HG03095 (cell line): ENCODE data around the gene KCNB1.

Experiments
- ATAC-seq: cut with Tn5 transposase; IDR thresholded peaks from one replicate; pipeline ENCODE4 v1.9.1; 2021; ENCODE audit warnings: moderate library complexity; ENCODE audit not compliant: unreplicated experiment

KCNB1 gene

DNA sequence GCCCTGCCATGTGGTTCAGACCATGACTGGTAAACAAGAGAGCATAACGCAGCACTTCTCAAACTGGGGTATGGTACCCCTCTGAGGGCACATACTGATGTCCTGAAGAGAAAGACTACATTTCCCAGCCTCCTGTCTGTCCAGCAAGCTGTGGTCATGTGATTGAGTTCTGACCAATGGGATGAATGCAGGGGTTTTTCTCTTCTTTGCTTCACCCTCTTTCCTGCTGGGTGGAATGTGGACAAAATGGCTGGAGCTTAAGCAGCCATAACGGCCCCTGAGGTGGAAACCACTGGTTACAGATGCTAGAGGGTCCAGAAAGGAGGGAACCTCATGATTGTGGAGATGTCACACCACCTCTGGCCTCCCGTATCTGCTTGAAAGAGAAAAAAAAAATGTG lies 19.4 kb upstream of the KCNB1 start:
- ATAC-seq: no peak

DNA sequence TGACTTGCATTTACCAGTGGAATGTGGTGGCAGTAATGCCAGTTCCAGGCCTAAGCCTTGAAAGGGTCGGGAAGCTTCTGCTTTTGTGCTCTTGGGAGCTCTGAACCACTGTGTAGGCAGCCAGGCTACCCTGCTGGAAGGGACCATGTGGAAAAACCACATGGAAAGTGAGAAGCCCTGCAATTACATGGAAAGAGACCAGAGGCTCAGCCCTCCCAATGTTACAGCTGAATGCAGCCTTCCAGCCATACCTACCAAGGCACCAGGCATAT lies 14.9 kb upstream of the KCNB1 start:
- ATAC-seq: no peak

DNA sequence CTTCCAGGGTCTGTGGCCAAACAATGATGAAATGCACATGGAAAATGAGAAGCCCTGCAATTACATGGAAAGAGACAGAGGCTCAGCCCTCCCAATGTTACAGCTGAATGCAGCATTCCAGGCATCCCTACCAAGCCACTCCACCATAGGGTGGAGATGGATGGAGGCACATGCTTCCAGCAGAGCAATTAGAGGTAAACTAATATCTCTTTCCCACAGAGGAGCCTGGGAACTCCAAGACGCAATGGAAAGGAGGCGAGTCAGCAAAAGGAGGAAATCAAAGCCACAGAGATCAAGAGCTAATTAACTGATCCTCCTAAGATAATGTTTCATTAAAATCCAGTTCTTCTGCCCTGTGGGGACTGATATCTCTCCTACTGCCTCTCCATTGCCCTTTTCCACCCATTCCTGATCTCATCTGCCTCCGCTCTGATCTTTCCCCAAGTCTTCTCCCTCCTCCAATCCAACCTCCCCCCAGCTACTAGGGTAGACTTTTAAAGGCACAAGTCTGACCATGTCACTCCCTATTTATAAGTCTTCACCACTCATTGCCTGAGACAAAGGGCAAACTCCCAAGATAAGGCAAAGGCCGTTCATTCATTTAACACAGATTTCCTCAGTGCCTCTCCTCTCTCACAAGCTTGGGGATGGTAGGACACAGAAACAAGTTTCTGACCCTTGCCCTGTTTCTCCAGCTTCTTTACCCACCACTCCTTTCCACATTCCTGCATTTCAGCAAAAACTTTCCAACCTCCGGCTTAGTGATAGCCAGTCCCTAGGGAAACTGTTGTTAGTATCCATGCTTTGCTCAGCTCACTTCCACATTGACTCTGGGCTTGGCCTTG lies 14.3 kb upstream of the KCNB1 start:
- ATAC-seq: no peak

DNA sequence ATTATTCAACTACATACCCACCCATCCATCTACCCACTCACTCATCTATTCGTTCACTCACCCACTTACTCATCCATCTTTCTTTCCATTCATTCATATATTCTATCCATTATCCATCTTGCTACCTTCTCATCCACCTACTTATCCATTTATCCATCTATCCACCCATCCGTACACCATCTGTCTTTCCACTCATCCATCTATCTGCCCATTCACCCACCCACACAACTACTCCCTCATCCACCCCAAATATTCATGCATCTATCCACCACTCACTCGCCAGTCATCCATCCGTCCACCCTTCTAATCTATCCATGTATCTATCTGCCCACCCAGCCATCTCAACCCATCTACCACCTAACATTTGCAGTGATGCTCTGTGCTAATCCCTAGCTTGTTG lies 13.6 kb upstream of the KCNB1 start:
- no peak for ATAC-seq

DNA sequence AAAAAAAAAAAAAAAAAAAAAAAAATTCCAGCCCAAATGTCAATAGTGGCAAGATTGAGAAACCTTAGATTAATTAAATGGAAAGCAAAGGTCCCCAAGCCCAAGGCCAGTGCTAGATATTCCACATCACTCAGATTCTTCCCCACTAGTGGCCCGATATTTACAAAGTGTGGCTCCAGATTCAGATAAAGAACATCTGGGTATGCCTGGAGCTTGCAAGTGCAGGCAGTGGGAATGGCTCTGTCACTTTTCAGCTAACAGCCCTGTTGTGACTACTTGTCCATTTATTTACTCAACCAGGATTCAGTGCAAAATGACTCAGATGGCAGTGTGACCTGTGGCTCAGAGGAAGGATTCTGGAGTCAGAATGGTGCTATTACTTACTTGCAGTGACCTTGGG lies 8.2 kb upstream of the KCNB1 start:
- no peak for ATAC-seq

DNA sequence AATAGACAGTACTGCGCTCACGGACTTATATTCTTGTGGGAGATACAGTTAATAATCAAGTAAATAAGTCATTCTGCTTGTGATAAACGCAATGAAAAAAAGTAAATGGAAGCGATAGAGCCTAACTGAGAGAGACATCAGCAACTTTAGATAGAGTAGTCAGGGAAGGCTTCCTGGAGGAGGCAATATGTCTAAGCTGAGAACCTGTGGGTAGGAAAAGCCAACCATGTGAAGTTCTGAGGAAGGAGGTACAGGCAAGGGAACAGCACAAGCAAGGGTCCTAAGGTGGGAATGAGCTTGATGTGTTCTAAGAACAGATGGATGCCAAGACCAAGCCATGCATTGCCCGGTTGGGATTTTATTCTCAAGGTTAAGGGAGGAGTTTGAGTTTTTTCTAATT lies 7.2 kb upstream of the KCNB1 start:
- ATAC-seq: no peak

DNA sequence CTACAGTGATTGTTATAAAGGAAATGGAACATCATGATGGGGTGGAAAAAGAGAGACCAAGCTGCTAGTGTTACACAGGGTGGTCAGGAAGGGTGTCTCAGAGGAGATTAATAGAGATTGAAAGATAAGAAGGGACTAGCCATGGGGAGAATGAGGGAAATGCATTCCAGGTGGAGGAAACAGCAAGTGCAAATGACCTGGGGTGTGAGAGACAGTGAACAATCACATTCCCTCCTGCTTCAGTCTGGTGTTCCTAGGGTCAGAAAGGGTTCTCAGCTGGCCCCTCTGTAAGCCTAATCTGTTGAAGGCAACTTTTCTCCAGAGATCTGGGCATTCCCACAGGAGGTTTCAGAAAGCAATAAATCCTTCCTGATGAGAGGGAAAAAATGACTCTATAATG lies 3.6 kb upstream of the KCNB1 start:
- no peak for ATAC-seq

DNA sequence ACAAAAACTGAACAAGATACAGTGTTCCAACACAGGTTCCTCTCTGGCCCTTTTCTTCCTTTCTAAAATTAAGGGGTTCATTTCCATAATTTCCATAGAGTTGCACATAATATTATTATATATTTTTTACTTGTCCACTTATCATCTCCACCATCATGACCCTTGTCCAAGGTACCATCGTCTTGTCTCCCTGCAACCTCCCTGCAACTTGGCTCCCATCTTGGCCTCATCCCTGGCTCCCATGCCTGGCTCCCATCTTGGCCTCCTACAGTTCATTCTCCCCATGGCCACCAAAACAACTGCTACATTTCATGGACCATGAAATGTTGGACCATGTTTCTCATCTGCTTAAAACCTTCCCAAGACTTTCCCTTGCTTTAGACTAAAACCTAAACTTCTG lies 3.1 kb upstream of the KCNB1 start:
- no peak for ATAC-seq

DNA sequence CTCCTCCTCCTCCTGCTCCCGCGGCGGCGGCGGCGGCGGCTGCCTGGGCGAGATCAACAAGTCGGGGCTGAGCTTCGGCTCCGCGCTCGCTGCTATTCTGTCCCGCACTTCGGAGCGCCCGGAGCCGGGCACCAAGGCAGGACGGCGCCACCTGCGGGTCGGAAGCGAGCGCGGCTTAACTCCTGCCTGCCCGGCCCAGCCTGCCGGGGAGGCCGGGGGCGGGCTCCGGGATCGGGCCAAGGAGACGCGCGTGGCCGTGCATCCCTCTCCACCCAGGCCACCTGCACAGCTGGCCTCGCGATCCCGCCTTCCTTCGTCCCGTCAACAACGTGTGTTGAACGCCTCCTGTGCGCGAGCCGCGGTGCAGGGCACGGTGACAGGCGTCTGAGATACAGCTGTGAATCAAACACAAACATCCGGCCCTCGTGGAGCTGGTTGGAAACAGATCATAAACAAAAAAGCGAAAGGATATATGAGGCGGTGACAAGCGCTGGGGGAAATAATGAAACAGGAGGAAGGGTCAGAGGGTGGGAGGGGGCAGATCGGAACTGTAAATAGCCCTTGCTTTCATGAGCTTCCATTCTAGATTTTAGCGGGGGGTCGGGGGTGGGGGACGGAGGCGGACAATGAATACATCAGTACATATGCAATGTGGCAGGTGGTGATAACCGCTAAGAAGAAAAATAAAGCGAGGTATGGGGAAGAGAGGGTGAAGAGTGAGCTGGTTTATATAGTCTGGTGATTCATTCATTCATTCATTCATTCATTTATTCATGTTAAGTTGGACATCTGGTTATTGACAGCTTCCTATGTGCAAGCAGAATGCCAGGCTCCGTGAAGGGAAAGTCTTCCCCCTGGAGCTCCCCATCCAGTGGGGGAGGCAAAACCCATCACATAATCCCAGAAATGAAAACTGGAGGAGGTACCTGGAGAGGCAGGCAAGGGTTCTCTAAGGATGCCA lies 2.0 kb upstream of the KCNB1 start:
- ATAC-seq: no peak

DNA sequence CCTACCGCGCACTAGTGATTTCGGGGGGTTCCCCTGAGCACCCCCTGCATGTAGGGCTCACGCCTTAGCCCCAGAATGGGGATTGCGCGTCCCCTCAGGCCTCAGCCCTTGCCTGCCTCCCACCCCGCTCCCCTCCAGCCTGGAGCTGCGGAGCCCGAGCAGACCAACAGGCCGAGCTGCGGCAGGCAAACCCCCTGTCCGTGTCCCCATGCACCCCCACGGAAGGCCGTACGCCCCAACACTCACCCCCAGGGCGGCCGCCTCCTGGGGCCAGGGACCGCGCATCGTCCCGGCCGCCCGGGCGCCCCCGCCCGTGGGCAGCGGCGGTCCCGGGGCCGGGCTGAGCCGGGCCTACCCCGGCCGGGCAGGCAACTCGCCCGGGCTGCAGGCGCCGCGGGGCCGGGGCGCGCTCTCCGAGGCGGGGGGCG lies 1.2 kb upstream of the KCNB1 start:
- no peak for ATAC-seq

DNA sequence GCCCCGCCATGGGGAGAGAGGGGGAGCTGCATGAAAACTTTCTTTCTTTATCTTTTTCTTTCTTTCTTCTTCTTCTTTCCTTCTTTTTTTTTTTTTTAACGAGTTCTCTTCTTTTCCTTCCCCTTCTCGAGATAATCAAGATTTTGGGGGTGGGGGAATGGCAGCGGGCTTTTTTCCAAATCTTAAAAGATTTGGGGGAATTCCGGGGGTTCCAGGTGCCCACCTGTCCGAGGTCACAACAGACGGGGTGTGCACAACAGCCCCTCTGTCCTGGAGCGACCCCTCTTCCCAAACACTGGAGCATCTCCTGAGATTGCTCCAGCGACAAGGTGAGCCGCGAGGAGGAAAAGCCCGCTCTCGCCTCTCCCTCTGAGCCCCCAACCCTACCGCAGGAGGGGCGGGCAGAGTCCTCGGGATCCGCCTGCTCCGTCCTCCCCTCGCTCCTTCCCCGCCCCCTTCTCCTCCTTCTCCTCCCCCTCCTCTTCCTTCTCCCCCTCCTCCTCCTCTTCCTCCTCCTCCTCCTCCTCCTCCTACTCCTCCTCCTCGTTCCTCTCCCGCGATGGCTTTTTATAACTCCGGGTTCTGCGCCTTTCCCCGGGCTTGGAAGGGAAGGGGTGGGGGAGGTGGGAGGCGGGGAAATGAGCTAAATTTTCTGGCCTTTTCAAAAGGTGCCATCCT lies 689 bp upstream of the KCNB1 start:
- no peak for ATAC-seq

DNA sequence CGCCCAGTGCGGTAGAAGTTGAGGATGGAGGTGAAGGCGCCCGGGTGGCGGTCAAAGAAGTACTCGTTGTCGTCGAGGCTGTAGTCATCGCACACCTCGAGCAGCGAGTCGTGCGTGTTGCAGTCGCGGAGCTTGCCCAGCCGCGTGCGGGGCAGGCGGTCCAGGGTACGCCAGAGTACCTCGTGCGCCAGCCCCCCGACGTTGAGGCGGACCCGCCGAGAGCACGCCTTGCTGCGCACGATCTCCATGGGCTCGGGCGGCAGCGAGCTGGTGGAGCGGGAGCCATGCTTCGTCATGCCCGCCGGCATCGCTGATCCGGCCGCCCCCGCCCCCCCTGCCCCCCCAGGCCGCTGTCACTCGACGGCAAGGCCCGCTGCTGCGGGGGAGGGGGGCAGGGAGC lies 295 bp downstream of the KCNB1 start:
- no peak for ATAC-seq

DNA sequence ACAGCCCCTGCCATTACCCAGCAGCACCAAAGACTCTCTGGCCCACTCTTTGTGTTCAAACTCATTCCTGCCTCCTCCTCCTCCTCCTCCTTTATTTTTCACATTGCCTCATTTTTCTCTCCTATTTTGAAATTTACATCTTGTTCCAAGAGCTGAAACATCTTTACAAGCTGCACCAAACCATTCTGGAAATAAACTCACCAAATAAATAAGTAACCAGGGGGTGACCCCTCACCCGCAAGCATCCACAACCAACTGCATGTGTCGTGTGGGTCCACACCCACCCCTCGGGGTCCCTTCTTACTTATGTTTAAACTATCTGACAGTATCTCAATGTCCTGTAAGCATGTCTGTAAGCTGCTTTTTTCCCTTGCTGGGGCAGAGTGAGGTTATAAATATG lies 1.4 kb downstream of the KCNB1 start:
- no peak for ATAC-seq

DNA sequence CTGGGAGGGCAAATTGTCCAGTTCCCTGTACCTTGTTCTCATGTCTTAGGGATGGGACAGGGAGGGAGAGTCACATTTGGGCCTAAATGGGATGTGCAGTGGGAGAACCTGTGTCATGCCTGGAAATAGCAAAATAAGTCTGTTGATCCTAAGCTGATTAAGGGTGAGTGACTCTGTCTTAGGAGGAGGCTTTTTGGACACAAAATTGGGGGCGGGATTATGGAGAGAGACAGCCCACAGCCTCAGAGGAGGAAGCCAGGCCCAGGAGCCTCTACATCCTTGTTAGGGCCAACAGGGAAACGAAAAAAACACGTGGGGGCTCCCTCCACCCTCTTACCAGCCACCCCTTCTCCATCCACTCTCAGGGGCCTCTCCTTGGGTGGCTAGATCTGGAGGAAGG lies 2.2 kb downstream of the KCNB1 start:
- no peak for ATAC-seq

DNA sequence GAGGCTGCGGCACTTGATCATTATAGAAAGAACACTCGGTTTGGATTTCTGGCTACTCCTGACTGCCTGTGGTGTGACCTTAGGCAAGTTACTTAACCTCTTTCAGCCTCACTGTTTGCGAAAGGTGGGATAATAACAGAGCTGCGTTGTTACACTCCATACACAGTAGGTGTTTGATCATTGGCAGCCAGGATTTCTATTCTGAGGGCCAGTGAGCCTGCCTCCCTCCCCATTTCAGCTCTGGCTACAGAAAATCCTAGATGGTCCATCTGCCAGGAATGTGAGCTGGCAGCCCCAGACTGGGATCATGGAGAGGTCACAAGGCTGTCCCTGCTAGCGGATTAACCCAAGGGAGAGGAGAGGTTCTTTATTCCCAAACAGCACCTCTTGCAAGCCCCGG lies 2.7 kb downstream of the KCNB1 start:
- ATAC-seq: no peak

DNA sequence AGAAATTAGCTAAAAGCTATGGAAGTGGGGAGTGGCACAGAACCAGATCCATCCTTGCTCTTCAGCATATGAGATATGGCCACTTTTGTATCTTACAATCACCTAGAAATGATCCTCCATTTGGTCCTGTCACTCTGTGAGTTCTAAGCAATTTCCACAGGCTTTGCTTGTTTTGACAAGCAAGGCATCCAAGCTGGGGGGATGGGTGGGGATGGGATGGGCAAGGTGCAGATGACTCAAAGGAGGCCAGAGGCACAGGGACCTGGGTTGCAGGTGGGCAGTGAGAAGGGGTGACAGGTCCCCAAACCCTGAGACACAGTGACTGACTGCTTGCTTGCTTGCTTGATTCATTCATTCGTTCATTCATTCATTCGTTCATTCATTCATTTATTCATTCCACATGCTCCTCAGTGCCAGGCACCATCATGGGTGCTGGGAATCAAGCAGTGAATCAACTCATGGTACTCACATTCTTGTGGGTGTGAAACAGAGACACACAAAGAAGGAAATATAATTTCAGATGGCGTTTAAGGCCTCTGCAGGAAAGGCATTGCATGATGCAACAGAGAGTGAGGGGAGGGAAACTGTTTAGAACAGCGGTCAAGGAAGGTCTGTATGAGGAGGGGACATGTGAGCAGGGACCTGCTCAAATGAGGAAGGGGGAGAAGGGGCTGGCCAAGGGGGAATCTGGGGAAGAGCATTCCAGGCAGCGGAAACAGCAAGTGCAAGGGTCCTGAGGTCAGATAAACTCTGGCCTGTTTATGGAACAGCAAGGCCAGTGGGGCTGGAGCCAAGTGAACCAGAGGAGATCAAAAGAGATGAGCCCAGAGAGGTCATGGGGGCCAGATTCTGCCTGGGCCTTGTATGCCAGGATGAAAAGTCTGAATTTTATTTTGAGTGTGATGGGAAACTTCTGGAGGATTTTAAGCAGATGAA lies 3.4 kb downstream of the KCNB1 start:
- no peak for ATAC-seq

DNA sequence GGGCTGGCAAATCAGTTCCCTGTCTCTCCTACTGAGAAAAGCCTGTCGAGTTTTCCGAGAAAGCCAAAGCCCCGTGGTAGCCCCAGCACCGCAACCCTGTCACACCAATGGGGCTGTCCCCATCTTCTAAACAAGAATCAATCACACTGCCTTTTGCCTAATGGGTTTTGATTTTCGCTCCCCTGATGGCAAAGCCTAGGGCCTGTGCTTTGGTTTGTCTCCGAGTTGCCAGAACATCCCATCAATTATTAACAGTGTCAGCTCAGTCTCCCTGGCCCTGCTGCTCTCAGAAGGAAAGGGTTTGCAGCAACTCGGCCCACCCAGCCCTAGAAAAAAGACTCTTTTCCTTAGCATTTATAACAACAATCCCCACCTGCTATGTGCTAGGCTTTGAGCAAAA lies 4.2 kb downstream of the KCNB1 start:
- no peak for ATAC-seq

DNA sequence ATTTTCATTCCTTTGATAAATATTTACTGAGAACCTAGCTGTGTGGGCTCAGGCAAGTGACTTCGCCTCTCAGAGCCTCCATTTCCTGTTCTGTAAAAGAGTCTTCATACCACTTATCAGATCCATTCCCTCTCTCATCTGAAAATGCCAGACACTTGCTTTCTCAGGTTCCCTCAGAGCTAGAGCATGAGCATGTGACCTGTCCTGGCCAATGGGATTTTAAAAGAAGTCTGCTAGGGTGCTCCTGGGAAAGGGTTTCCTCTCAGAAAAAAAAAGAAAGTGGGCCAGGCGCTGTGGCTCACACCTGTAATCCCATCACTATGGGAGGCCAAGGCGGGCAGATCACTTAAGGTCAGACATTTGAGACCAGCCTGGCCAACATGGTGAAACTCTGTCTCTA lies 5.3 kb downstream of the KCNB1 start:
- ATAC-seq: no peak

DNA sequence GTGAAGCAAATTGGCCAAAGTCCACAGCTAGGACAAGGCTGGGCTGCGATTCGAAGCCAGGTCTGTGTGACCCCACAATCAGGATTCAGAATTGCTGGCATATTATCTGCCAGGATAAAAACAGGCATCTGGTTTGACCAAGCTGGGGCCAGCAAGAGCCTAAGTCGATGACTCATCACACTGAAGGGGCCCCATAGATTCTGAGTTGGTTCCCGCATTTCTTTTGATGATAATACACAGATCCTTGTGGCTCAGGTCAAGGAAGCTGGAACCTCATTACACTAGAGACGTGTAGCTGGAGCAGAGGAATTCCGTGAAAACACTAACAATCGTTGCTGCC lies 6.5 kb downstream of the KCNB1 start:
- no peak for ATAC-seq

DNA sequence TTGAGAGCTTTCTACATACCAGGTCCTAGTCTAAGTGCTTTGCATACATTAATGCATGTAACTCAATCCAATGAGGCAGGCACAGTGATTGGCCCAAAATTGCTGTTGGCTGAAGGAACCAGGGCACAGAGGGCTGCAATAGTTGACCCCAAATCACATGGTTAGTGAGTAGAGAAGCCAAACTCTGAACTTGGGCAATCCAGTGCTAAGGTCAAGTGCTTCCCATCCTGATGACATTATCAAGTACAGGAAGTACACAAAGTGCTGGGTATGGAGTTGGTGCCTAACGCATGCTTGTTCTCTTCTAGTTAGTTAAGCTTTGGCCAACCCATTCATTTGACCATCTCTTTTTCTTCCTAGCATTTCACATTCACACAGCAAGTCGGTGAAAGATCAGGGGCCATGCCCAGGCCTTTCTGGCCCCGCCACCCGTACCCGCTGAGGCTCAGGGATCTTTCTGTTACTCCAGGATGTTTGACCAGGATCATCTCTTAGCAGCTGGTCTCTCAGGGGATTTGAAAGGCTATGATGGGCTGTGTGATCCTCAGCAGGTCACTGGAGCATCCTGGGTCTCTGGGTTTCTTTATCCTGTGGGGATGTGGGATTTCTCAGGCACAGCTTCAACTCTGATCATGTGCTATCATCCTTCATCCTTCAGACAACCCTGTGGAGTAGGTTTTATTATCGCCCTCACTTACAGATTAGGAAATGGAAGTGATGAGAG lies 7.0 kb downstream of the KCNB1 start:
- ATAC-seq: no peak
